CD4-positive, alpha-beta T cell treated with Interleukin-4 for 4 hours (primary cell): ENCODE data around the gene HAGH.
A peak's percentile ranks its signal among the peaks of the same experiment; 100 is the strongest.

ENCODE experiments used
- DNase-seq: peaks from one replicate; pipeline ENCODE4 v3.0.0-alpha.2; 2020

HAGH gene

GRCh38 chr16:1786242-1787055 lies 40.2 kb downstream of the HAGH start:
- no peak for DNase-seq

DNA sequence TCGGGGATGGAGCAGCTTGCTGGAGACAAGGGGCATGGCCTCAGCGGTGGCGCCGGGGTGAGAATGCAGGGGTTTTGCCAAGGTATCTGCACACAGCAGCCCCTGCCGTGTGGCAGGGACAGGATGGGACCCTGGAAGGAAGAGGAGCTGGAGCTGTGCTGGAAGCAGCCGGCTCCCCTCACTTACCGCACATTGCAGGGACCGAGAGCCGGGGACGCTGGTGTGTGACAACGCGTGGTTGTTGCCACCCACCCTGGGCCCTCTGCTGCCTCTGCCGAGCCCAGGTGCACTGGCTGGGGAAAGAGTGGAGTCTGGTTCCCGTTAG lies 40.8 kb downstream of the HAGH start:
- DNase-seq: no peak

DNA sequence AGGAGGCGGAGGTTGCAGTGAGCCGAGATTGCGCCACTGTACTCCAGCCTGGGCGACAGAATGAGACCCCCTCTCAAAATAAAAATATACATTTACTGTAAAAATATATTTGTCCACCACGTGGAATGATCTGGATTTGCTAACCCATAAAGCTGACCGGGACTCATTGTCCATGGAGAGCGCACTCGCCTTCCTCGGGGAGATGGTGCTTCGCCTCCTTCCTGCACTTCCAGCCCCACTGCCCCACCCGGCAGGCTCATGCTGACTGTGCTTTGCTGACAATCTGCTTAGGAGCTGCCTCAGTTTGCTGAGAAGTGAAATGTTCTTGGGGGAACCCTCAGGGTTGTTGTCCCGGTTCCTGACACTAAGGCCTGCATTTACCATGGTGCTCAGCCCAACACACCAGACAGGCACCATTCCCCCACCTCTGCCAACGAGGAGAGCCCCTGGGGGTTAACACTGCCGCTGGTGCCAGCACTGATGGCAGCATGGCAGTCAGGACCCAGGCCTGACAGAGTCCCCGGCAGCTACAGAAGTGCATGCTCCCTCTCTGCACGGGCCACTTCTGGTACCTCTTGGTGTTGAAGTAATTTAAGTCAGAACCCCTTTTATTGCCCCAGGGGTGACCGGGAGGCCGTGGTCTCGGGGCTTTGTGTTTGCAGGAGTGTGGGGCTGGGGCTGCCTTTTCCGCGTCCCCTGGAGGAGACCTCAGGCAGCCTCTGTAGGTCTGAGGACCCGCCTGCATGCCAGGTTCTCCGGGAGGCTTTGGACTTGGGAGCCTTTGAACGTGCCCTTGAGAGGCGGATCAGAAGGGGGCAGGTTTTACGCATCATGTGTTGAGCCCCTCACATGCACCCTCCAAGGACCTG lies 41.4 kb downstream of the HAGH start:
- DNase-seq: no peak

GRCh38 chr16:1782408-1783264 lies 44.0 kb downstream of the HAGH start, which contains the start of the genes NUBP2 and SPSB3:
NUBP2 (plus strand) TSS chr16:1782960; CDS start chr16:1783021, 61 bp downstream.
SPSB3 (minus strand) TSS chr16:1782571; CDS start chr16:1781483, 1,088 bp downstream.
- peak; percentile 100 for DNase-seq

DNA sequence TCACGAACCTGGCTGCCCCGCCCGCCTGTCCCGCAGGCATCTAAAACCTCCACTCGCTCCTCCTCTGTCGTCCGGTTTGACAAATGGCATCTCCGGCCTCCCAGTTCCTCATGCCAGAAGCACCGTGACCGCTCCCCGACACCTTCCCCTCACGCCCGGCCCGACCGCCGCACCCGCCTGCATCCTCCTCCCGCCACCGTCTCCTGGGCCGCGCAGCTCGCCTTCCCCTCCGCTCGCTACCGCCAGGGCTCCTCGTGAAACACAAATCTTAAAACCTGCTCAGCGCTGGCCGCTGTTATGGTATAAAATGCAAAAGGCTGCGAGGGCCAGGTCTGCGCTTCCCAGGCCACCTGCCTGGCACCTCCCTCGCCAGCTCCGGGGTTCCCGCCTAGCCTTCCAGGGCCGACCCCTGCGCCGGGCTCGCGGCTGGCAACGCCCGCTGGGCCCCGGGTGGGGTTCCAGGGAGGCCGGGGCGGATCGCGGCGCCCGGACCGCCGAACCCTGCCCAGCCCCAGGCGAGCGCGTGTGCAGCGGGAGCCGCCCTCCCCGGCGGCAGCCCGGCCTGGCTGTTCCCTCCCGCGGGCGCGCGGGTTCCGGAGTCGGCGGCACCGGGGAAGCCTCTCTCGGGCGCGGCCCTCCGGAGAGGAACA lies 44.7 kb downstream of the HAGH start:
- no peak for DNase-seq

- no peak for DNase-seq
Observed at GRCh38 chr16:1781254-1781653, 45.4 kb downstream of the HAGH start.

DNA sequence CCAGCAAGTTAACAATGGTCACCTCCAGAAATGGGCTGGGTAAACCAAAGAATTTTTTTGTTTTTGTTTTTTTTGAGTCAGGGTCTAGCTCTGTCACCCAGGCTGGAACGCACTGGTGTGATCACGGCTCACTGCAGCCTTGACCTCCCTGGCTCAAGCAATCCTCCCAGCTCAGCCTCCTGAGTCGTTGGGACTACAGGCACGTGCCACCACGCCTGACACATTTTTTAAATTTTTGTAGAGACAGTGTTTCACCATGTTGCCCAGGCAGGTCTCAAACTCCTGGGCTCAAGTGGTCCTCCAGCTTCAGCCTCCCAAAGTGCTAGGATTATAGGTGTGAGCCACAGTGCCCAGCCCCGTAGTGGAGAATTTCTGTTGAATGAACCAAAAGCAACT lies 46.0 kb downstream of the HAGH start:
- DNase-seq: no peak

GRCh38 chr16:1779741-1780676 lies 46.6 kb downstream of the HAGH start:
- DNase-seq: no peak

GRCh38 chr16:1779234-1779701 lies 47.4 kb downstream of the HAGH start:
- DNase-seq: no peak

- DNase-seq: no peak
Observed at GRCh38 chr16:1778200-1779179, 48.1 kb downstream of the HAGH start.

GRCh38 chr16:1777375-1778199 lies 49.0 kb downstream of the HAGH start:
- no peak for DNase-seq

GRCh38 chr16:1776991-1777374 lies 49.6 kb downstream of the HAGH start:
- DNase-seq: no peak

DNA sequence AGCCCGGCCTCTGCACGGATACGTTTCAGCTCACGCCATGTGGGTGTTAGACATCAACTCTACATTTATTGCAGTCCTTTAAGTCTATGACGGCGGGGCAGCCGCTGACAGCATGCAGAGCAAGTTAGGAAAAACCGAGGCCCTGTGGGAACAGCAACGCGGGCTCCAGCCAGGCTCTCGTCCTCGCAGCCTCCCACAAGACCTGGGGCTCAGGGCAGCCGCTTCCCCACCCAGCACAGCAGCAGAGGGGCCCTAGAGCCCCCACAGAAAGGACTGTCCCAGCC lies 50.0 kb downstream of the HAGH start:
- DNase-seq: no peak

- no peak for DNase-seq
Observed at GRCh38 chr16:1775846-1776671, 50.6 kb downstream of the HAGH start.

DNA sequence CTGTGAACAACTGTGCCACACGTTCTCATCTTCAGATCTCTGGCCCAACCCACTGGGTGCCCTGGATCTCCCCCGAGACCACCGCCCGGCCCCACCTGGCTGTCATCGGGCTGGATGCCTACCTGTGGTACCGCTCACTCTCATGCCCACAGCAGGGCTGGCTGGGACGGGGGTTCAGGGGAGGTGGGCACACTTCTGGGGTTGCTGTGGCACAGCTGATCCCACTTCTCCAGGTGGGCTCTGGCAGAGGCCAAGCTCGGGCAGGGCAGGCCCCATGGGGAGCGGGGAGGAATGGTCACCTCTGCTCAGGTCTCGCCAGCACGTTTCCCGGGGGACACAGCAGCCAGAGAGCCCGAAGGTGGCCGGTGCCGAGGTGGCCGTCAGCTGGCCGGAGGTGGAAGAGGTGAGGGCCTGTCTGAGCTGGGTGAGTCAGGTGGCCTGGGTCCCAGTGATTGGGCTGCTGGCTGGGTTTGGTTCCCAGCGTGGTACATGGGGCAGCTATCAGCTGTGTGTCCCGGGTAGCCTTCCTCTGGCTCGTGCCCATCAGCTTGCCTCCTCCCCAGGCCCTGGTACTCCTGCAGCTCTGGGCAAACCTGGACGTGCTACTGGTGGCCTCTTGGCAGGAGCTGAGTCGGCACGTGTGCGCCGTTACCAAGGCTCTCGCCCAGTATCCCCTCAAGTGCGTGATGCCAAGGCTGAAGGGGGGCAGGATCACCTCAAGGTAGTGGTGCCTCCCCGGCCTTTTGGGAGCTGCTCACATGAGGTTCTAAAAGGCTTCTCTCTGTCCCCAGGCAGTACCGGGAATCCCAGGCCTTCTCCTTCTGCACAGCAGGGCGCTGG lies 51.4 kb downstream of the HAGH start:
- DNase-seq: no peak

- no peak for DNase-seq
Observed at GRCh38 chr16:1774448-1774780, 52.2 kb downstream of the HAGH start.

- no peak for DNase-seq
Observed at GRCh38 chr16:1773703-1774447, 52.8 kb downstream of the HAGH start.
